K562 (cell line): Measurements from ENCODE around the gene CCNL1. TPM values are rescaled to one million over a fixed set of nuclear protein-coding genes. Genes with fewer than 3 reads are reported as not detected.
A peak's percentile ranks its signal among the peaks of the same experiment; 100 is the strongest.

ENCODE experiments used
- CC2D1A ChIP-seq: fragments of 450-650 bp; IDR thresholded peaks from 2 replicates; pipeline ENCODE4 v1.6.1; 2017; ENCODE audit warnings: mild to moderate bottlenecking
- ELF1 ChIP-seq: fragments of 200-800 bp; sonication (Bioruptor generic); IDR thresholded peaks from 2 replicates; pipeline ENCODE4 v1.6.1; 2016; ENCODE audit warnings: missing genetic modification characterization, missing compliant biosample characterization
- HDAC2 ChIP-seq: fragments of 450-650 bp; IDR thresholded peaks from 2 replicates; pipeline ENCODE4 v1.6.1; 2016; ENCODE audit warnings: mild to moderate bottlenecking
- HMG20A ChIP-seq: fragments of 450-650 bp; formaldehyde crosslinking; conservative IDR thresholded peaks from 2 replicates; pipeline ENCODE4 v1.4.0; 2020; ENCODE audit warnings: mild to moderate bottlenecking, mixed read lengths
- IRF2 ChIP-seq: sonication (generic); formaldehyde crosslinking; IDR thresholded peaks from 2 replicates; pipeline ENCODE4 v1.8.1; 2022; ENCODE audit warnings: mild to moderate bottlenecking, missing genetic modification reagents
- KDM2B ChIP-seq: fragments of 250-450 bp; sonication (Bioruptor Pico); IDR thresholded peaks from 2 replicates; pipeline ENCODE4 v1.8.0; 2021; ENCODE audit warnings: mild to moderate bottlenecking, moderate library complexity
- KLF10 ChIP-seq: fragments of 250-450 bp; sonication (Bioruptor Pico); IDR thresholded peaks from 2 replicates; pipeline ENCODE4 v1.6.1; 2021; ENCODE audit warnings: matching md5 sums
- NBN ChIP-seq: fragments of 450-650 bp; IDR thresholded peaks from 2 replicates; pipeline ENCODE4 v1.6.1; 2016; ENCODE audit warnings: low read depth, mild to moderate bottlenecking
- NR2C2 ChIP-seq, 2 experiments: fragments of 200-800 bp in 1 of 2; sonication (Bioruptor generic) in 1 of 2; sonication (generic) in 1 of 2; formaldehyde crosslinking in 1 of 2; IDR thresholded peaks; 2 replicates each; pipeline versions ENCODE4 v1.6.1 to v1.8.0; 2016 to 2022; ENCODE audit warnings: mild to moderate bottlenecking in 1 of 2, missing compliant biosample characterization in 1 of 2, missing genetic modification characterization in 1 of 2, missing genetic modification reagents in 1 of 2
- RNF219 ChIP-seq: fragments of 250-450 bp; sonication (Bioruptor Pico); IDR thresholded peaks from 2 replicates; pipeline ENCODE4 v1.5.0; 2022; ENCODE audit warnings: mild to moderate bottlenecking
- SLC30A9 ChIP-seq: fragments of 250-450 bp; sonication (Bioruptor Pico); IDR thresholded peaks from 2 replicates; pipeline ENCODE4 v1.8.0; 2022; ENCODE audit warnings: mild to moderate bottlenecking, moderate library complexity
- STAT5B ChIP-seq: fragments of 250-450 bp; sonication (Bioruptor Pico); IDR thresholded peaks from 2 replicates; pipeline ENCODE4 v1.8.0; 2021; ENCODE audit warnings: mild to moderate bottlenecking, inconsistent platforms
- TSC22D4 ChIP-seq: fragments of 450-650 bp; IDR thresholded peaks from 2 replicates; pipeline ENCODE4 v1.6.1; 2016; ENCODE audit warnings: missing genetic modification characterization, missing biosample characterization, control low read depth
- ZBTB34 ChIP-seq: fragments of 250-450 bp; sonication (Bioruptor Pico); IDR thresholded peaks from 2 replicates; pipeline ENCODE4 v1.8.0; 2021; ENCODE audit warnings: mild to moderate bottlenecking, moderate library complexity
- ZBTB7A ChIP-seq: IDR thresholded peaks from 2 replicates; pipeline ENCODE4 v1.6.1; 2011; ENCODE audit warnings: low read depth, mild to moderate bottlenecking, low read length, moderate library complexity, borderline replicate concordance; ENCODE audit not compliant: control insufficient read depth
- ZNF408 ChIP-seq: fragments of 250-450 bp; sonication (Bioruptor Pico); IDR thresholded peaks from 2 replicates; pipeline ENCODE4 v1.4.0; 2020; ENCODE audit warnings: low read depth, mild to moderate bottlenecking, moderate library complexity
- polyA plus RNA-seq, 8 experiments: library from polyadenylated mRNA; depleted of rRNA in 4 of 8; stranded (reverse) in 5 of 8; unstranded in 3 of 8; fragments of >200 nt; fragmentation: Nextera tagmentation in 2 of 8; fragmentation: Illumina TruSeq in 1 of 8; extraction: Ambion mirVana in 2 of 8; extraction: Trizol in 1 of 8; gene quantifications; 2 replicates each; pipeline versions ENCODE4 v1.2.1 to v1.2.3, GENCODE V29; 2011 to 2014; ENCODE audit warnings: inconsistent platforms in 1 of 8, missing spikeins in 1 of 8
- total RNA-seq, 7 experiments: library from RNA; depleted of rRNA in 6 of 7; stranded (reverse); fragments of >200 nt in 6 of 7; fragmentation: Illumina TruSeq in 2 of 7; extraction: Trizol in 2 of 7; gene quantifications; 2 replicates each; pipeline versions ENCODE4 v1.2.1 to v1.2.3, GENCODE V29; 2011 to 2021; ENCODE audit warnings: low replicate concordance in 1 of 7
- TF ChIP-seq, protein P1 (sequence below), 2 experiments: IDR thresholded peaks; 2 replicates each; pipeline ENCODE4 v1.6.1; 2011; ENCODE audit warnings: borderline replicate concordance in 1 of 2, control low read depth in 1 of 2, low read depth in 1 of 2, low read length in 1 of 2, mild to moderate bottlenecking in 1 of 2, mixed read lengths in 1 of 2, moderate library complexity in 1 of 2; ENCODE audit not compliant: insufficient read depth in 1 of 2, insufficient read length in 1 of 2, poor library complexity in 1 of 2, severe bottlenecking in 1 of 2; ENCODE audit errors: extremely low read depth in 1 of 2
- TF ChIP-seq, protein P2 (sequence below): sonication (generic); formaldehyde crosslinking; IDR thresholded peaks from 2 replicates; pipeline ENCODE4 v1.8.0; 2022; ENCODE audit warnings: missing genetic modification reagents, mild to moderate bottlenecking, moderate library complexity, borderline replicate concordance
- TF ChIP-seq, protein P3 (sequence below): sonication (generic); formaldehyde crosslinking; IDR thresholded peaks from 2 replicates; pipeline ENCODE4 v1.8.0; 2022; ENCODE audit warnings: mild to moderate bottlenecking, missing genetic modification reagents

The CCNL1 gene
- total and polyA plus RNA-seq, 9 of the 15 experiments (the other 6 are each of a cell fraction or from before 2014, with no cell fraction given) = 16.1 to 186 (median 132) TPM

- no peak for TF ChIP-seq ZBTB34 (CRISPR knock-in tag)
- no peak for TF ChIP-seq KDM2B (CRISPR knock-in tag)
- no peak for TF ChIP-seq IRF2
- TF ChIP-seq HMG20A (CRISPR knock-in tag) = no peak
- TF ChIP-seq KLF10 (CRISPR knock-in tag) = no peak; the same call in 1 of the 2 replicates
- TF ChIP-seq CC2D1A = peak; percentile 87; the same call in 1 of the 2 replicates
- TF ChIP-seq HDAC2 = peak; percentile 85; the same call in 1 of the 2 replicates
- TF ChIP-seq, protein P1, sequence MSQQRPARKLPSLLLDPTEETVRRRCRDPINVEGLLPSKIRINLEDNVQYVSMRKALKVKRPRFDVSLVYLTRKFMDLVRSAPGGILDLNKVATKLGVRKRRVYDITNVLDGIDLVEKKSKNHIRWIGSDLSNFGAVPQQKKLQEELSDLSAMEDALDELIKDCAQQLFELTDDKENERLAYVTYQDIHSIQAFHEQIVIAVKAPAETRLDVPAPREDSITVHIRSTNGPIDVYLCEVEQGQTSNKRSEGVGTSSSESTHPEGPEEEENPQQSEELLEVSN (IDR thresholded peaks at IDR 0.05; ENCODE audit: borderline replicate concordance in 1 of 2, extremely low read depth in 1 of 2, insufficient read depth in 1 of 2, insufficient read length in 1 of 2, low read depth in 1 of 2, low read length in 1 of 2, poor library complexity in 1 of 2, severe bottlenecking in 1 of 2) = peak; percentile 79 to 95
- TF ChIP-seq STAT5B (CRISPR knock-in tag) = no peak
- TF ChIP-seq, protein P2, sequence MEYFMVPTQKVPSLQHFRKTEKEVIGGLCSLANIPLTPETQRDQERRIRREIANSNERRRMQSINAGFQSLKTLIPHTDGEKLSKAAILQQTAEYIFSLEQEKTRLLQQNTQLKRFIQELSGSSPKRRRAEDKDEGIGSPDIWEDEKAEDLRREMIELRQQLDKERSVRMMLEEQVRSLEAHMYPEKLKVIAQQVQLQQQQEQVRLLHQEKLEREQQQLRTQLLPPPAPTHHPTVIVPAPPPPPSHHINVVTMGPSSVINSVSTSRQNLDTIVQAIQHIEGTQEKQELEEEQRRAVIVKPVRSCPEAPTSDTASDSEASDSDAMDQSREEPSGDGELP (CRISPR knock-in tag) = peak; percentile 95
- peak; percentile 86; the same call in 1 of the 2 replicates for TF ChIP-seq ZBTB7A
- no peak; the same call in none of the 2 replicates for TF ChIP-seq NBN
- no peak for TF ChIP-seq ZNF408 (CRISPR knock-in tag)
- peak; percentile 48; the same call in 1 of the 2 replicates for TF ChIP-seq NR2C2 (CRISPR knock-in tag; IDR thresholded peaks at IDR 0.05)
- TF ChIP-seq NR2C2 (tag; IDR thresholded peaks at IDR 0.05) = peak; percentile 80
- no peak for TF ChIP-seq TSC22D4 (tag)
- peak; percentile 97 for TF ChIP-seq ELF1 (tag)
- TF ChIP-seq, protein P3, sequence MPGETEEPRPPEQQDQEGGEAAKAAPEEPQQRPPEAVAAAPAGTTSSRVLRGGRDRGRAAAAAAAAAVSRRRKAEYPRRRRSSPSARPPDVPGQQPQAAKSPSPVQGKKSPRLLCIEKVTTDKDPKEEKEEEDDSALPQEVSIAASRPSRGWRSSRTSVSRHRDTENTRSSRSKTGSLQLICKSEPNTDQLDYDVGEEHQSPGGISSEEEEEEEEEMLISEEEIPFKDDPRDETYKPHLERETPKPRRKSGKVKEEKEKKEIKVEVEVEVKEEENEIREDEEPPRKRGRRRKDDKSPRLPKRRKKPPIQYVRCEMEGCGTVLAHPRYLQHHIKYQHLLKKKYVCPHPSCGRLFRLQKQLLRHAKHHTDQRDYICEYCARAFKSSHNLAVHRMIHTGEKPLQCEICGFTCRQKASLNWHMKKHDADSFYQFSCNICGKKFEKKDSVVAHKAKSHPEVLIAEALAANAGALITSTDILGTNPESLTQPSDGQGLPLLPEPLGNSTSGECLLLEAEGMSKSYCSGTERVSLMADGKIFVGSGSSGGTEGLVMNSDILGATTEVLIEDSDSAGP (CRISPR knock-in tag) = no peak
- no peak for TF ChIP-seq SLC30A9 (CRISPR knock-in tag)
- no peak for TF ChIP-seq RNF219 (CRISPR knock-in tag)
These were observed 14.9 kb upstream of the CCNL1 start (continued) for GRCh38 chr3:157174649-157175498.
